Non-pigmented ciliary epithelial cell (primary cell): Measurements from ENCODE around the gene GCN1.

Experiments used
- DNase-seq: peaks from one replicate; pipeline ENCODE4 v3.0.0-alpha.2; 2010; ENCODE audit warnings: low read depth

GCN1 gene

GRCh38 chr12:120175537-120175936 lies 19.0 kb downstream of the GCN1 start:
- DNase-seq = no peak

GRCh38 chr12:120175062-120175461 lies 19.5 kb downstream of the GCN1 start:
- DNase-seq = no peak

DNA sequence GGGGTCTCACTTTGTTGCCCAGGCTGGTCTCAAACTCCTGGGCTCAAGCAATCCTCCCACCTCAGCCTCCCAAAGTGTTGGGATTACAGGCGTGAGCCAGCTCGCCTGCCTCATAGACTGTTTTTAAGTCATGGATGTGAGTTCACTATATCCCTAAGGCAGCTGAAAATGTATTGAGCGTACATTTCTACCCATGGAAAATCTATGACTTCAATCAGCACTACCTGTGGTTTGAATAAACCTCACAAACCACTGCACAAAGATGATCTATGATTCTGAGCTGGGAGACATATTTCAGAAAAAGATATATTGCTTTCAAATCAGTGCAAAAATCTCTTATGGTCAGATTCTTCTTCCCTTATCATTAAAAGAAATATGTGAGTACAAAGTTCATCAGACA lies 22.5 kb downstream of the GCN1 start:
- no peak for DNase-seq

DNA sequence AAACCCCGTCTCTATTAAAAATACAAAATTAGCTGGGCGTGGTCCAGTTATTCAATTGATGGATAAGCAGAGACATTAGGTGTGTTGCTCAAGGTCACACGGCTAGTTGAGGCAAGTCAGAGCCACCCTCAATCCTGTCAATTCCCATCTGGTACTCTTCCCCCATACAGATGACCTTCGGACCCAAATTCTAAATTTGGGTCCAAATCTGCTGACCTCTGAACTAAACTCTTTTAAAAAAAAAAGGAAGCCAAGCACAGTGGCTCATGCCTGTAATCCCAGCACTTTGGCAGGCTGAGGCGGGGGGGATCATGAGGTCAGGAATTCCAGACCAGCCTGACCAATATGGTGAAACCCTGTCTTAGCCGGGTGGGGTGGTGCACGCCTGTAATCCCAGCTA lies 23.9 kb downstream of the GCN1 start:
- DNase-seq = no peak

DNA sequence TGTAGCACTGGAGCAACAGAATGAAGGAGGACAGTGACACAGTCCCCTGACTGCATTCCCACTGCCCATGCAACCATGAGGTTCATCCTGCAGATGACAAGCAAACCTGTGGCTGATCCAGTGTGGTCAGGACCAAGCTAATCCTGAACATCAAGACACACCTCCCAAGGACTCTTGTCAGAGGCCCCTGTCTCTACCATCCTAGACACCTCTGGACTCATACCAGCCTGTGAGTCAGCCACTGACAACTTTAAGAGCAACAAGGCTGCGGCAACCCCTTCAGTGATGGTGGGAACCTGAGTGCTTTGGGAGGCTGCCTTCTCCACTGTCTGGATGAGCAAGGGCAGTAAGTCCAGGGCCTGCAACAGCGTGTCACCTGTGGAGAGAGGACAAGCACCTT lies 24.6 kb downstream of the GCN1 start:
- DNase-seq = no peak

DNA sequence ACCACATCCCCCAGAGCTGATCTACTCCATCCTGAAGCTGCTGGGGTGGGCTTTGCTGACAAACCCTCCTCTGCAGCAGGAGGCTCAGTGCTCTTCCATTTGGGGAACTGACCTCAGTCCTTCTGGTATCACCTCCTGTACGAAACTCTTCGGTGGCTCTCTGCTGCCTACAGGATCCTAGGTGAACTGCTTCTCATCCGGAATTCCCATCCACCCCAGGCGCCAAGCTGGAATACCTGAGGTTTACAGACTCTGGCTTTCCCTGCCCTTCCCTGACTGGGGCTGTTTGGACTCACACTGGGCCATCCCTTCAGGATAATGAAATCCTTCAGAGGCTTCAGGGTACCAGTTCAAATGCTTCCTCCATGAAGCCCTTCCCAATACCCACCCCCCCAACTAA lies 26.2 kb downstream of the GCN1 start:
- no peak for DNase-seq

GRCh38 chr12:120167529-120168095 lies 26.9 kb downstream of the GCN1 start:
- no peak for DNase-seq

- no peak for DNase-seq
Measured at GRCh38 chr12:120164293-120164692, 30.2 kb downstream of the GCN1 start.

DNA sequence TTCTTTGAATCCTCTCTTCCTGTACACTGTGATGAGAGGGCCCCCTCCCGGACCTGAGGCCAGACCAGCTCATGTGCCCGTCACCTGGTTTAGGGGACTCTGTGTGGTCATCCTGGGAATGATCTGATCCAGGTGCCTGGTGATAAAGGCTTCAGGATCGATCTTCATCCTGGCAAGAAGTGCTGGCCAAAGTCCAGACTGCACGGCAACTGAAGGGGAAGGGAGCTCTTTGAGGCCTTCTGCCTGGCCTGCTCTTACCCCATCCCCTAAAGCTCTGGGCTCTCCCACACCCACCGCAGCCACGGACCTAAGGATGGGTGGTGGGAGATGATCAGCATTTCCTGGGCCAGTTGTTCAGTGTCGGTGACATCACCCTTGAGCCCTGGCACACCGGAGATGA lies 31.8 kb downstream of the GCN1 start:
- no peak for DNase-seq

DNA sequence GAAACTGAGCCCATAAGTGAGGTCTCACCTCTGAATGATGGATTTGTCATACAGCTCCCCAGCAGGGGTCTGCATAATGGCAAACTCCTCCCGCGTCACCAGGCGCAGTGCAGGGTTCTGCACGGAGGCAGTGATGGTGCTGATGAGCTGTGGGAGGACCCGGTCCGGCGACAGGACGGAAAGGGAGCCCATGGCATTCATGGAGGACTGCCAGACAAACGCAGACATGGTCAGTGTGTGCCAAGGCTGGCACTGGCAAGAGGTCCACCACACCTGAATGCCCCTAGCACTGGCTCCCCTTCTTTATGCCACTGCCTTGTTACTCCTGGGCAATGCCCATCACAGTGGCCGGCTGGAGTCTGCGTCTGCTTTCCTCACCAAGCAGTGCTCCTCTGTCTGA lies 32.7 kb downstream of the GCN1 start:
- DNase-seq = no peak

- no peak for DNase-seq
Measured at GRCh38 chr12:120159509-120160237, 34.8 kb downstream of the GCN1 start.

- DNase-seq = no peak
Measured at GRCh38 chr12:120158351-120158750, 36.2 kb downstream of the GCN1 start.

GRCh38 chr12:120157678-120158077 lies 36.8 kb downstream of the GCN1 start:
- no peak for DNase-seq

DNA sequence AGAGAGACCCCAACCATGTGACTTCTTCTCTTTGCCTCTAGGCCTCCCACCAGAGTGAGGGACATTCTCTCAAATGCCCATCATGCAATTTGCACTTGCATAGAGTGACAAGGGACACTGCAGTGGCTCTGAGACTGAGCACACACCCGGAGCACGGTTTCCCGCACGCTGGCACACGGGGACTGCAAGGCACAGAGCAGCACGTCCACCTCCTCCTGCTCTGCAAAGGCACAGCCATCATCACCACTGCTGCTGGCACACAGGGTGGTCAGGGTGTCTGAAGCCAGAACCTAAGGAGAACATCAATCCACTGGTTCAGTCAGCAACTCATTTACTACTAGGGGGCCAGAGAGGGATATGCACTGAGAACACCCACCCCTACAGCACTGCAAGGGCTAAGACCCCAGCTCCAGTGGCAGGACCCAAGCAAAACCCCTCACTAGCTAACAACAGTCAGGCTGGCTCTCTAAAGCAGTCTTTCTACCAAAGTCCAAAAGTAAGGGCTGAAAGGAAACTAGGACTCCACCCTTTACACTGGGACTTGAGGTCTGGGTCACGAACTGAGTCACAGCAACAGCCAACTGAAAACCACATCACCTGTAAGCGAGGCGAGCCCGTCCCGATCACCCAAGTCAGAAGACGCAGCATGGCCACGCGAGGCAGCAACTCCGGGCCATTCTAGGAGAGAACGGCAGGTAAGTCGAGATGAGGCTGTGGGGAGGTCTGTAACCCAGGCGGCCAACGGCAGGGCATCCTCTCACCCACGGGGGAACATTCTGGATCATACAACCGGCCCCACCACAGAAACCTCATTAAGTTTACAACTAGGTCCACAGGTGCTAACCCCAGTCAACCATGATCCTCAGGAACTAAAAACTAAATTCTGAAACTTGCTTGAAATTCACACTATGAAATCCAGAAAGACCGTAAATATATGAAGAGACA lies 37.9 kb downstream of the GCN1 start:
- DNase-seq = no peak

- DNase-seq = no peak
Measured at GRCh38 chr12:120155072-120155471, 39.4 kb downstream of the GCN1 start.

- no peak for DNase-seq
Measured at GRCh38 chr12:120150919-120151525, 43.5 kb downstream of the GCN1 start.

DNA sequence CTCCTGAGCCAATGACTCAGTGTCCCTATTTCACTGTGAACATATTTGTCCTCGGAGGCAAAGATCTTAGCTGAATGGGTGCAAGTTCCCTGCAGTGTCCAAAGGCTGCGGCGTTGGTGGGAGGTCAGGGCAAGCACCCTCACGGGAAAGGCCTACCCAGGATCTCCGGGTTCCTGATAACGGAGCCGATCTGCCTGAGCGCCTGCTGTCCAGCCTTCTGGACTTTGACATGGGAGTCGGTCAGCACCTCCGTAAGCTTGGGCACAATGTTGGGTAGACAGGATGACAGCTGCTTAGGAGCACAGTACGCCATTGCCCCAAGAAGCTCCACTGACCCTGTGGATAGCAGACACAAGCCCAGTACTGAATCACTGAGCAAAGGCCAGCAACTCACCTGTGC lies 46.5 kb downstream of the GCN1 start:
- DNase-seq = no peak

DNA sequence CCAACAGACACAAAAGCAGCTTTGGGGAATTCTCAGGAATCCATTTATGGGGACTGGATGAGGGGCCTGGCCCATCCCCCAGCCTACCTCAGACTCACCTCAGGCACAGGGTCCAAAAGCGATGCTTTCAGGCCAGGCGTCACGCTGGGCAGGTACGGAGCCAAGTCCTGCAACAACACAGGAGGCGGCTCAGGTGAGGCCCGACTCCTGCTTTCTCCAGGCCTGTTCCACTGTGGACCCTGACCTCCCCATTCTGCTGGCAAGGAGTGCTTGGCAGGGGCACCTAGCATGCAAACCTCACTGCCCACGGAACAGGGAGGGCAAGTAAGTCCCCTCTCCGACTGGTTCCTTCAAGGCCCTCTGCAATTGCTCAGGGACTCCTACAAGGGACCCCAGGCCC lies 49.4 kb downstream of the GCN1 start:
- no peak for DNase-seq

DNA sequence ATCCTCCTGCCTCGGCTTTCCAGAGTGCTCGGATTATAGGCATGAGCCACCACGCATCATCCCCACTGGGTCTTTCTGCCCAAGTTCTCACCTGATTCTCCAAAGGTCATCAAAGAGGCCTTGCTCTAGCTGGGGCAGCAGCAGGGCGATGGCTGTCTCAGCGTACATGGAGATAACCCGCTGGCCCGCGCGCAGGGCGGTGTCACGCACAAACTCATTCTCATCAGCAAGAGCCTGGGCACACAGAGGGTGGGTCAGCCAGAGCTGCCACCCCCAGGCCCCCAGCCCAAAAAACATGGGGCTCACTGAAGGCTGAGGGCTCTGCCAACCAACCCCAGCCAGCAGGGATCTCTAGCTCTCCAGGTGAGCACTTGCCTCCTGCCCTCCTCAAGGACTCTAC lies 50.3 kb downstream of the GCN1 start:
- no peak for DNase-seq

GRCh38 chr12:120142231-120142877 lies 52.2 kb downstream of the GCN1 start:
- no peak for DNase-seq

GRCh38 chr12:120141336-120141735 lies 53.2 kb downstream of the GCN1 start:
- DNase-seq = no peak

GRCh38 chr12:120140603-120141002 lies 53.9 kb downstream of the GCN1 start:
- no peak for DNase-seq
